Neural cell (in vitro differentiated cells): ENCODE data around the gene ANKLE1.

Experiments
- EZH2 ChIP-seq: fragments of 200-600, 300-800 bp; shearing (Covaris generic), sonication (generic); IDR thresholded peaks from 2 replicates; pipeline ENCODE4 v1.6.1; 2014; ENCODE audit warnings: antibody characterized with exemption, low read length, borderline replicate concordance, mild to moderate bottlenecking; ENCODE audit not compliant: insufficient read depth, poor library complexity, severe bottlenecking
- POLR2AphosphoS5 ChIP-seq: IDR thresholded peaks from 2 replicates; pipeline ENCODE4 v1.6.1; 2012
- TF ChIP-seq, protein P1 (sequence below): fragments of 450-650 bp; IDR thresholded peaks from 2 replicates; pipeline ENCODE4 v1.5.1; 2014; ENCODE audit warnings: antibody characterized with exemption, mild to moderate bottlenecking, moderate library complexity; ENCODE audit not compliant: poor library complexity, severe bottlenecking

DNA sequence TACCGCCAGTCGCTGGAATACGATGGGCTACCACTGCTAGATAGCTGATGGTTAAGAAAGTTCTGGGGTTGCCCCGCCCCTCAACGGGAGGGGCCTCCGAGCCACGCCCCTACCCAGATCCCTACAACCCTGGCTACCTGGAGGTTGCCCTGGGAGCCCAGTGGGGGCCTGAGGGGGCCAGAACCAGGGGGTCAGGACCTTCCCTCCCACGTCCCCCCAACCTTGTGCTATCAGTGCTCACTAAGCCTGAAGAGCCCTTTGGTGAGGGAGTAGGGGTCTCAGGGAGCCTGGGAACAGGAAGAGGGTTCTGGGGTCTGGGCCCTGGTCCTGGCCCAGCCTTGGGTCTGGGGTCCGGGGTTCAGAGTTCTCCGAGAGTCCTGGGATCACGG is 46.8 kb upstream of the ANKLE1 start:
- TF ChIP-seq, protein P1, sequence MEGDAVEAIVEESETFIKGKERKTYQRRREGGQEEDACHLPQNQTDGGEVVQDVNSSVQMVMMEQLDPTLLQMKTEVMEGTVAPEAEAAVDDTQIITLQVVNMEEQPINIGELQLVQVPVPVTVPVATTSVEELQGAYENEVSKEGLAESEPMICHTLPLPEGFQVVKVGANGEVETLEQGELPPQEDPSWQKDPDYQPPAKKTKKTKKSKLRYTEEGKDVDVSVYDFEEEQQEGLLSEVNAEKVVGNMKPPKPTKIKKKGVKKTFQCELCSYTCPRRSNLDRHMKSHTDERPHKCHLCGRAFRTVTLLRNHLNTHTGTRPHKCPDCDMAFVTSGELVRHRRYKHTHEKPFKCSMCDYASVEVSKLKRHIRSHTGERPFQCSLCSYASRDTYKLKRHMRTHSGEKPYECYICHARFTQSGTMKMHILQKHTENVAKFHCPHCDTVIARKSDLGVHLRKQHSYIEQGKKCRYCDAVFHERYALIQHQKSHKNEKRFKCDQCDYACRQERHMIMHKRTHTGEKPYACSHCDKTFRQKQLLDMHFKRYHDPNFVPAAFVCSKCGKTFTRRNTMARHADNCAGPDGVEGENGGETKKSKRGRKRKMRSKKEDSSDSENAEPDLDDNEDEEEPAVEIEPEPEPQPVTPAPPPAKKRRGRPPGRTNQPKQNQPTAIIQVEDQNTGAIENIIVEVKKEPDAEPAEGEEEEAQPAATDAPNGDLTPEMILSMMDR = no peak
- TF ChIP-seq POLR2AphosphoS5 = no peak
- no peak for TF ChIP-seq EZH2
